ENCODE data around the gene COX14.

- TF ChIP-seq, protein P1, sequence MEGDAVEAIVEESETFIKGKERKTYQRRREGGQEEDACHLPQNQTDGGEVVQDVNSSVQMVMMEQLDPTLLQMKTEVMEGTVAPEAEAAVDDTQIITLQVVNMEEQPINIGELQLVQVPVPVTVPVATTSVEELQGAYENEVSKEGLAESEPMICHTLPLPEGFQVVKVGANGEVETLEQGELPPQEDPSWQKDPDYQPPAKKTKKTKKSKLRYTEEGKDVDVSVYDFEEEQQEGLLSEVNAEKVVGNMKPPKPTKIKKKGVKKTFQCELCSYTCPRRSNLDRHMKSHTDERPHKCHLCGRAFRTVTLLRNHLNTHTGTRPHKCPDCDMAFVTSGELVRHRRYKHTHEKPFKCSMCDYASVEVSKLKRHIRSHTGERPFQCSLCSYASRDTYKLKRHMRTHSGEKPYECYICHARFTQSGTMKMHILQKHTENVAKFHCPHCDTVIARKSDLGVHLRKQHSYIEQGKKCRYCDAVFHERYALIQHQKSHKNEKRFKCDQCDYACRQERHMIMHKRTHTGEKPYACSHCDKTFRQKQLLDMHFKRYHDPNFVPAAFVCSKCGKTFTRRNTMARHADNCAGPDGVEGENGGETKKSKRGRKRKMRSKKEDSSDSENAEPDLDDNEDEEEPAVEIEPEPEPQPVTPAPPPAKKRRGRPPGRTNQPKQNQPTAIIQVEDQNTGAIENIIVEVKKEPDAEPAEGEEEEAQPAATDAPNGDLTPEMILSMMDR (IDR thresholded peaks at IDR 0.05 in 8 of 11, conservative IDR thresholded peaks at IDR 0.05 in 3 of 11) = no peak
- no peak for TF ChIP-seq POLR2AphosphoS5 (IDR thresholded peaks at IDR 0.05)
- TF ChIP-seq POLR2A (IDR thresholded peaks at IDR 0.05) = no peak
Measured at GRCh38 chr12:50156641-50157040, 44.6 kb downstream of the COX14 start.
